Muscle of back (tissue), 11 donors: ENCODE measurements around the gene SLC25A21. TPM values are rescaled to one million over a fixed set of nuclear protein-coding genes. Genes with fewer than 3 reads are reported as not detected.
A peak's percentile ranks its signal among the peaks of the same experiment; 100 is the strongest.

Source experiments
- DNase-seq, 3 donors: peaks; one replicate each; pipeline versions ENCODE4 v3.0.0 to v3.0.0-alpha.2; 2013
- polyA plus RNA-seq, 10 donors: library from polyadenylated mRNA; unstranded; fragments of 120-200 nt; gene quantifications; one replicate each; pipeline ENCODE4 v1.2.1, GENCODE V29; 2013; ENCODE audit not compliant: insufficient read length in 10 of 10

SLC25A21 gene
- polyA plus RNA-seq, 10 donors: 1.3 to 2.2 (median 1.6) TPM

- DNase-seq: no peak
Observed at GRCh38 chr14:36771028-36771640, 401.3 kb downstream of the SLC25A21 start.

DNA sequence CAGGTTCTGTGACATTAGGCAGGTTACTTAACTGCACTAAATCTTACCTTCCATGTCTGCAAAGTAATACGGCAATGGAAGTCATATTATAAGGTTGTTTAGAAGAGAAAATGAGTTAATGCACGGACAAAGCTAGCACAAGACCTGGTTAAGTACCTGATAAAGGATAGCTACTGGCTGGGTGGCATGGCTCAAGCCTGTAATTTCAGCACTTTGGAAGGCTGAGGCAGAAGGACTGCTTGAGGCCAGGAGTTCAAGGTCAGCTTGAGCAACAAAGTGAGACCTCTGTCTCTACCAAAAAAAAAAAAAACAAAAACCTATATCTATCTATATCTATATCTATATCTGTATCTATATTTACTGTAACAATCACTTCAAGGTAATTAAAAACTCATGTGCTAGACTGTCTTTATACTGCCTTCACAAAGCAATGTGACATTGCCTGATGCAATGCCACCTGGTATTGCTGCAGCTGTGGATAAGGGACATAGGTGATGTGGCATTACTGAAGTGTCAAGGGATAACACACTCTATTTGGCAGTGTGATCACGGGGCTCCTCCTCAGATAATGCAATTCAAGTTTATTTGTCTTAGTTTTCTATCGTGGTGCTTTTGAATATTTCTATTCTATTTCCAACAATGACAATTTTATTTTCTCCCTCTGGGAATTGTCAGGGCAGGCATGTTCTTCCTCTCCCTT is 403.6 kb downstream of the SLC25A21 start:
- DNase-seq: no peak

DNA sequence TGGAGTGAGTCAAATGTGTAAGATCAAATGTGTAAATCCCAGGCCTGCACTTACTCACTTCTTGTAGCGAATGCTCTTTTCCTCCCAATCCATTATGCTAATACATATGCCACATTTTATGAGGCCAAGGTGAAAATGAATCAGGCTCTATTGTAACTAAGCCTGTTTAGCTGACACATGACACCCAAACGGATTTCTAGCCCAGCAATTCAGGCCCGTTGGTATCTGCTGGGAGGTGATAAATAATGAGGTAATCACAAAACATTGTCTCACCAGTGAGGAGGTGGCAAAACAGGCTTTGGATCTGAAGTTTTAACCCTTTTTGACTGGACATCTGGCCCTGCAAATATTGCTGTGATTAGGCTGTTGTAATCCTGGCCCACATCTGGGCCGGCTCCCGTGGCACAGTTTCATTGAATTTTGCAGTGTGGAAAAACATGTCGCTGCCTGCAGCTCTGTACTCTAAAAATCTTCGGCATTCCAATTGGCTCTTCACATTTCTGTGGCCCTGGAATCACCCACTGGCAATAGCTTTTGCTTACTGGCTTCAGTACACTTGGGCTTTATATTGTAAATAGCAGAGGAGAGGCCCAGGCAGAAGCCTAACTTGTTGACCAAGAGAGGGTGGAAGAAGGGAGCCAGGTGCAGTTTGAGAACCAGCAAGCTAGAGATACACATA is 404.7 kb downstream of the SLC25A21 start:
- DNase-seq: peak in 1 of 3 donors; percentile 13

- DNase-seq: no peak
Observed at GRCh38 chr14:36766974-36767373, 405.4 kb downstream of the SLC25A21 start.

DNA sequence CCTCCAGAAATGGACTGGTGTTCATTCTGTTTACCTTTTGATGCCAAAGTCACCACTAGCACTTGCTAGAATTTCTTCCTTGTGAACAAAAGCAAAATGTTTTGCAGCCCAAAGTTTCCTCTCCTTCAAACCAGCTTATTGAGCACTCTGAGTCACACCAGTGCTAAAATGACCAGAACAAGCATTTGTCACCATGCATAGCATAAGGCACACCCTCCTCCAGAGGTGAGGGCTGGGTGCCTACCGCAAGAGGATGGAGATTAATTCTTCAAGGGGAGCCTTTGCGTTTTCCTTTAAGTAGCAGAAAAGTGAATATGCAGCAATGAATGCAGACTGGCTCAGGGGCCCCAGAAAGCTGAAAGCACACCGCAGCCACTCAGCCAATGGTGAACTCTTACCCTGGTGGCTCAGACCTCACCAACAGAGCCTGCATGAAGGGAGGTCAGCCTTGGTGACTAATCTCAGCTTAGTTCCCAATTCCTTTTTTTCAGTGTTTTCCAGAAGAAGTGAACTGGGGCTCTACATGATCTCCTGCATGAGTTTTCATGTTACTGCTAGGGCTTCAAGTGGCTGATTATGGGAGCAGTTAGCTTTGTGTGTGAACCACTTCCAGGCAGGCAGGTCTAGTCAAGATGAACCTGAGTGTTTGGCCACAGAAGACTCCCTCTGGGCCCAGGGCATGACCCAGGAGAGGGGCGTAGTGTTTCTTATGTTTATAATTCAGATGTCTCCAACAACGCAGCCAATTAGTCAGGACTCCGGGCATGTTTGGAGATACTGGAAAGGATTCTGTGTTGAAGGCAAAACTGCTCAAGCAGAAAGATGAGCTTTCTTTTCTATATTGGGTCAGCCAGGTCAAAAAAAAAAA is 414.4 kb downstream of the SLC25A21 start:
- DNase-seq: no peak

GRCh38 chr14:36756226-36756625 is 416.2 kb downstream of the SLC25A21 start:
- DNase-seq: no peak

DNA sequence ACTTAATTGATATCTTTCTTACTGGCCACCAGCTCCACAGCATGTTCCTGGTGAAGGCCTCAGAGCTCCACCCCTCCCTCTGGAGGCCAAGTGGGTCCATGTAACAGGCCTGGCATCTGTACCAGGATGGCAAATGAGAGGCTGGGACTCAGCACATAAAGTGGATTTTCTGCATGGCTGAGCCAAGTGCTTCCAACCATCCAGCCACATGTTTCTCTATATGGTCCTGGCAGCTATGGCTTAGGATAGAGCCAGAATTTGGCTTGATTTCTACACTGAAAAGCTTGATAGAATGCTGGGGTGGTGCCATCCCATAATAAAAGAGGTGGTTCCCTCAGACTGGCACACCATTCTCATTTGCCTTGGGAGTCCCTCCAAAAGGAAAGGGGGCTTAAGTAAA is 416.6 kb downstream of the SLC25A21 start:
- peak in 2 of 3 donors; percentile 2 to 30 for DNase-seq

- DNase-seq: no peak
Observed at GRCh38 chr14:36751920-36752319, 420.5 kb downstream of the SLC25A21 start.

- DNase-seq: no peak
Observed at GRCh38 chr14:36751106-36751505, 421.3 kb downstream of the SLC25A21 start.

GRCh38 chr14:36750244-36750643 is 422.2 kb downstream of the SLC25A21 start:
- no peak for DNase-seq

- DNase-seq: no peak
Observed at GRCh38 chr14:36748610-36749213, 423.7 kb downstream of the SLC25A21 start.

DNA sequence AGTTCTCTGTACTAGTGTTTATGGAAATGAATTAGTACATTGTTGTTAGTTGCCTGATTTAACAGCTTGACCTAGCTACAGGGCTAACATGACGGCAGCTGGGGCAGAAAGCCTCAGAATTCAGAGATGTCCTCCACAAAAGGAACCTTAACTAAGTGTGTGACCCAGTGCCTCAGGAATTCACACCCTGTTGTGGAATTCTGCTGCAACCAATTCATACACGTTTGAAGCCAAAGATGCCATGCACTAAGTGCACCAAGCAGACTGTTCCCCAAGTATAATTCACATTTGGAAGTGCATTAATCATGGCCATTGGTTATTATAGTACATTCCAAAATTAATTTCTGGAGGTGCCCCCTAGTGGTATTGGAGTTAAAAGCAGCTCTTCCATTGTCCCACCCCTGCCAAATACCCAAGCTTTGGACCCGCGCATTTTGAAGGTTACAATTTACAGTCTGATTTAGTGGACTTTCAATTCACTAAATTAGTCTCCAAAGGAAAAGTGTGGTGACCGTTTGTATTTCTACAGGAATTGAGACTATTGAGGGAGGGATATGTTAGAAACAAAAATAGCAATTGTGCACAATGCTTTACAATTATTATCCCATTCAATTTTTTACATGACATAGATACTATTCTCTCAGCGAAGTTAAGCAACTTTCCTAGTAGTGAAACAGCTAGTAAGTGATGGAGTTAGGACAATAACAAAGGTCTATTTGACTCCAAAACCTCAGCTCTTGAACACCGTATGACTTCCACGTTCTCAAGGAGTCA is 424.8 kb downstream of the SLC25A21 start:
- DNase-seq: no peak

GRCh38 chr14:36746872-36747271 is 425.5 kb downstream of the SLC25A21 start:
- DNase-seq: no peak

- DNase-seq: no peak
Observed at GRCh38 chr14:36741858-36742257, 430.5 kb downstream of the SLC25A21 start.

DNA sequence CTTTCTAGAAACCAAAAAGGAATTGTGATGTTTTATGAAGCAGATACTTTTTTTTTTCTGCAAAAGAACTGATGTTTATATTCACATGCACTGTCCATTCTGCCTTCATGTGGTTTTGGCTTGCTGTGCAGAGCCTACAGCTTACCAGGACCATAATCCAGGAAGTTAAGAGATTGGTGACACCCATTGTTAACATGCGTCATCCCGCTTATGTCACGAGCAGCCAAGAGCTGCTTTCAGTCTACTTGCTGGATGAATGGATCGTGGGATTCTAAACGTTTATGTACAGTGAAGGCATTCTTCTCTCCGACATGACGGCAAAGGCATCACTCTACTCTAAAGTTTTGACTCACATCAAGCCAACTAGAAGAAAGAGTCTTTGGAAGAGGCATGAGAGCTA is 434.1 kb downstream of the SLC25A21 start:
- no peak for DNase-seq

- DNase-seq: no peak
Observed at GRCh38 chr14:36726128-36726527, 446.3 kb downstream of the SLC25A21 start.

GRCh38 chr14:36724162-36724561 is 448.2 kb downstream of the SLC25A21 start:
- DNase-seq: no peak

DNA sequence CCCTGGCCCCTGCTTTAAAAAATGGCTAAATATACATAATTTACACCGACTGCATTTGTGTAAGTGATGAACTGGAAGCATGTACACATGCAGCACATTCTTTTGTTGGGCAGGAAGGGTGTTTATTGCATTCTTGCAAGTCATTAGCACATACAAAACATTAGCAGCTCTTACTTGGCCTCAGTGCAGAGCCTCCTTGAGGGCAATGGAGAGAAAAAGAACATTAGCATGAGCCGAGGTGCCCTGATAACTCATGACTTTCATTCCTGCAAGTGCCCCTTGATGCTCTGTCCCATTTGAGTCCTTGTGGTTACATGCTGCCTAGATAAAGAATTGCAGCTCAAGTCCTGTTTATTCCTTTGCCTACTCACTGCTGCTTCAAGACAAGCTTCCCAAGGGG is 448.9 kb downstream of the SLC25A21 start:
- no peak for DNase-seq

GRCh38 chr14:36721877-36722276 is 450.5 kb downstream of the SLC25A21 start:
- DNase-seq: no peak

- DNase-seq: no peak
Observed at GRCh38 chr14:36720657-36721056, 451.7 kb downstream of the SLC25A21 start.

DNA sequence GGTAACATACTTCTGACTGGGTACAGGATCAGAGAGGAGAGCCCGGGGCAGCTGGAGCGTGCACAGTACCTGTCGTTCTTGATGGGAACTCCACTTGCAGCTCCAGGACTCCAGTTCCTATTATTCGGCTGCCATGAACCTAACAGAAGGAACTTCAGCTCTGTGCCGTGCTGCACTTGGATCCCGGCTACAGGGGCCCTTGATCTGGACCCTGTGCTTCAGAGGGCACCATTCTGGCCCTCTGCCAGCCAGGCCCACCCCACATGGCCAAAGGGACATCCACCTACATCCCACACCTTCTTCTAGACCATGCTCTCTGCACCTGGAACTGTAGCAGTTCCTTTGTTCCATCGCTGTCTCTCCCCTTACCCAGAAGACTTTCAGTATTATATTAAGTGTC is 452.6 kb downstream of the SLC25A21 start:
- DNase-seq: no peak
